Measurements from ENCODE around the gene MXRA7.

GRCh38 chr17:76747716-76748363 lies 37.1 kb upstream of the MXRA7 start:
- TF ChIP-seq POLR2AphosphoS5 (IDR thresholded peaks at IDR 0.05) (no peak), POLR2A (IDR thresholded peaks at IDR 0.05) (no peak), CTCF (IDR thresholded peaks at IDR 0.05) (no peak)
